HFFc6 (cell line): ENCODE data around the gene DHH. TPM values are rescaled to one million over a fixed set of nuclear protein-coding genes. Genes with fewer than 3 reads are reported as not detected.
"Not testable (repeated sequence)": the region's sequence is repeated elsewhere in the genome, so short reads cannot be mapped to it uniquely, and the experiment has no call there.

Experiments used
- DNase-seq: peaks from one replicate; pipeline ENCODE4 v3.0.0-alpha.2; 2018
- H3K27ac Mint-ChIP-seq: 2 replicates; pipeline ENCODE4 v1.8.0; 2020; ENCODE audit warnings: mild to moderate bottlenecking, mixed read lengths
- H3K27me3 Mint-ChIP-seq: 2 replicates; pipeline ENCODE4 v1.8.0; 2021; ENCODE audit warnings: mild to moderate bottlenecking, moderate library complexity, mixed read lengths; ENCODE audit not compliant: insufficient read depth
- H3K36me3 Mint-ChIP-seq: 2 replicates; pipeline ENCODE4 v1.8.0; 2021; ENCODE audit warnings: low read depth, mixed read lengths
- H3K4me1 Mint-ChIP-seq: 2 replicates; pipeline ENCODE4 v1.8.0; 2020; ENCODE audit warnings: low read depth, mixed read lengths
- H3K4me3 Mint-ChIP-seq: 2 replicates; pipeline ENCODE4 v1.8.0; 2020; ENCODE audit warnings: mild to moderate bottlenecking, moderate library complexity, mixed read lengths
- H3K9me3 Mint-ChIP-seq: 2 replicates; pipeline ENCODE4 v1.8.0; 2020; ENCODE audit warnings: mild to moderate bottlenecking, mixed read lengths
- CTCF ChIP-seq: fragments of 200-600 bp; sonication (generic); IDR thresholded peaks from 2 replicates; pipeline ENCODE4 v1.5.0; 2021; ENCODE audit warnings: antibody characterized with exemption, mild to moderate bottlenecking
- total RNA-seq, 6 experiments: library from RNA; stranded (reverse); fragmentation: NEBNext Ultra II Directional; extraction: Animal tissue kit (Norgen Biotek cat#: 25700); gene quantifications; 2 replicates in 1 of 6; 3 replicates in 5 of 6; pipeline ENCODE4 v1.2.3, GENCODE V29; 2021

The DHH gene
- total RNA-seq, 6 experiments from 2014 or later, result 0.07 TPM; not detected in 5

DNA sequence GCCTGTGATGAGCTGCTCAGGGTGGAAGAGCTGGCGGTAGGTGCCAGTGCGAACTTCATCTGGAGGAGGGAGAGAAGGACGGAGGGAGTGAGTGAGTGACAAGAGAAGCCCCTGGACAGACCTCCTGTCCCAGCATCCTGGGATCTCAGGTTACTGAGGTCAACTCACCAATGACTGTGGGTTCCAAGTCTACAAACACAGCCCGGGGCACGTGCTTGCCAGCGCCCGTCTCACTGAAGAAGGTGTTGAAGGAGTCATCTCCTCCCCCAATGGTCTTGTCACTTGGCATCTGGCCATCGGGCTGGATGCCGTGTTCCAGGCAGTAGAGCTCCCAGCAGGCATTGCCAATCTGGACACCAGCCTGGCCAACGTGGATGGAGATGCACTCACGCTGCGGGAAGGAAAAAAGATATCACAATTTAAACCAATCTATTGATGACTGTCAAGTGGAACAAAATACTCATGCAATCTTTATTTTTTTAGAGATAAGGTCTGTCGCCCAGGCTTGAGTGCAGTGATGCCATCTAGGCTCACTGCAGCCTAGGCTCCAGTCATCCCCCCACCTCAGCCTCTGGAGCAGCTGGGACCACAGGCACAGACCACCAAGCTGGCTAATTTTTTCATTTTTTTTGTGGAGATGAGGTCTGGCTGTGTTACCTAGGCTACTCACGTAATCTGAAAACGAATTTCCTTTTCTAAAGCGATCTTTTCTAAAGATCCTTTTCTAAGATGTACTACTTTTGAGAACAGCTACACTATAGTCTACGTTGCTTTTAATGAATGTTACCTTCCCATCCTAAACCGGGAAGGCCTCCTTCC, 34.9 kb upstream of the DHH start:
- Mint-ChIP-seq H3K27ac (peak overlapping the region; percentile 100), H3K4me1 (peaks cover 36% of the 10 kb centered on the region), H3K36me3 (peaks cover 38% of the 10 kb centered on the region), H3K9me3 (peaks cover 8% of the 10 kb centered on the region; the same call in 1 of the 2 replicates), H3K27me3 (peaks cover 15% of the 10 kb centered on the region), H3K4me3 (peak overlapping the region; percentile 99)
- TF ChIP-seq CTCF, result no peak
- no peak for DNase-seq

GRCh38 chr12:49127971-49128370, 33.4 kb upstream of the DHH start:
- H3K4me1 Mint-ChIP-seq, result peaks cover 28% of the 10 kb centered on the region
- H3K36me3 Mint-ChIP-seq, result peaks cover 38% of the 10 kb centered on the region
- not testable (repeated sequence) for H3K9me3 Mint-ChIP-seq, DNase-seq, H3K4me3 Mint-ChIP-seq
- H3K27ac Mint-ChIP-seq, result peak overlapping the region; percentile 34
- H3K27me3 Mint-ChIP-seq, result peaks cover 15% of the 10 kb centered on the region

- Mint-ChIP-seq H3K27me3 (peaks cover 15% of the 10 kb centered on the region), H3K27ac (peak overlapping the region; percentile 34), H3K9me3 (peaks cover 8% of the 10 kb centered on the region; the same call in 1 of the 2 replicates), H3K4me3 (peak overlapping the region; percentile 35; the same call in 1 of the 2 replicates), H3K4me1 (peaks cover 19% of the 10 kb centered on the region), H3K36me3 (peaks cover 38% of the 10 kb centered on the region)
- no peak for TF ChIP-seq CTCF
- DNase-seq, result no peak
These were observed 32.5 kb upstream of the DHH start for GRCh38 chr12:49126852-49127763.

DNA sequence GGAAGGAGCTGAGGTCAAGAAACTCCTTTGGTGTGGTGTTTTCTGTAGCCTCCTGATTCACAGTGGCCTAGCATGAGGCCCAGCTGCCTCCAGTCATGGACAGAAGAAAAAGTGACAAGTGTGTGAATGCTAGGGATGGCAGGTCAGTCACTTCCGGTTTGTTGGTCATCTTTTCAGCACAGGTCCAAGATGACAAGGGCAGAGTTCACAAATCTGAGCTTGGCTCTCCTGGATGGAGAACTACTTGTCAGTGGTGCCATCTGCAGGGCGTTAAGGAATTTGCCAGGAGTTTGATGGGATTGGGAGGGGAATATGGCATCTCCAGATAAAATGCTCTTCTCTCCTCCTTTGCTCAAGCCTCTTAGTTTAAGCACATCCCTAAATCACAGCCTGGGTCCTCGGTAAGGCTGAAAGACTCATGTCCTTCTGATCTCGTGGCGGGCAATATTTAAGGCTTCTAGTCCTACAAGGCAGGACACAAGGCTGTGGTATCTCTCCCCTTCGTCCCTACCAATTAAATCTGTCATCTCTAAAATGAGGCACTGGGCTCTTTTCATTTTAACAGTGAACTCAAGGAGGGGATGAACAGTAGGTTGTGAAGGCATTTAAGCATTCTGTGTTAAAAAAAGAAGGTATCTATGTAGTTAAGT, 26.6 kb upstream of the DHH start:
- Mint-ChIP-seq H3K4me3 (no peak overlapping the region), H3K4me1 (peaks cover 8% of the 10 kb centered on the region; the same call in 1 of the 2 replicates), H3K27me3 (peaks cover 2% of the 10 kb centered on the region; the same call in 1 of the 2 replicates), H3K9me3 (no peaks in the 10 kb centered on the region), H3K27ac (no peak overlapping the region), H3K36me3 (no peaks in the 10 kb centered on the region)
- peak; percentile 78 for TF ChIP-seq CTCF
- DNase-seq, result peak; percentile 59

GRCh38 chr12:49111206-49111605, 16.6 kb upstream of the DHH start:
- peaks cover 28% of the 10 kb centered on the region for H3K4me1 Mint-ChIP-seq

More at GRCh38 chr12:49111206-49111605, 16.6 kb upstream of the DHH start:
- DNase-seq, result no peak
- Mint-ChIP-seq H3K27me3 (peaks cover 9% of the 10 kb centered on the region), H3K36me3 (no peaks in the 10 kb centered on the region), H3K4me3 (peak overlapping the region; percentile 96), H3K27ac (peak overlapping the region; percentile 83), H3K9me3 (no peaks in the 10 kb centered on the region)
- TF ChIP-seq CTCF, result no peak
